Spinal cord (tissue), 10 donors: ENCODE measurements around the gene MOB2. TPM values are rescaled to one million over a fixed set of nuclear protein-coding genes. Genes with fewer than 3 reads are reported as not detected.
"Not testable (repeated sequence)": the region's sequence is repeated elsewhere in the genome, so short reads cannot be mapped to it uniquely, and the experiment has no call there.

Experiments used
- DNase-seq, 6 donors: peaks; one replicate each; pipeline versions ENCODE4 v3.0.0 to v3.0.0-alpha.2; 2013 to 2015; ENCODE audit warnings: low spot score in 6 of 6, low read depth in 4 of 6
- H3K27ac ChIP-seq: one replicate; pipeline ENCODE4 v1.5.1; 2013; ENCODE audit warnings: low read depth, low read length, control low read depth
- H3K27me3 ChIP-seq: one replicate; pipeline ENCODE4 v1.6.1; 2013; ENCODE audit warnings: low read length; ENCODE audit not compliant: control insufficient read depth, insufficient read depth
- H3K36me3 ChIP-seq: one replicate; pipeline ENCODE4 v1.6.1; 2013; ENCODE audit warnings: low read length; ENCODE audit not compliant: control insufficient read depth, insufficient read depth
- H3K4me1 ChIP-seq: one replicate; pipeline ENCODE4 v1.6.1; 2013; ENCODE audit warnings: low read length; ENCODE audit not compliant: control insufficient read depth, insufficient read depth
- H3K4me3 ChIP-seq: one replicate; pipeline ENCODE4 v1.5.1; 2013; ENCODE audit warnings: low read depth, low read length, control low read depth
- H3K9me3 ChIP-seq: one replicate; pipeline ENCODE4 v1.6.1; 2013; ENCODE audit warnings: low read length; ENCODE audit not compliant: control insufficient read depth, insufficient read depth
- WGBS: methylation state at CpG from one replicate; pipeline ENCODE4 v1.1.5; 2013; ENCODE audit warnings: missing lambda C conversion rate; ENCODE audit not compliant: insufficient coverage; 5-methylcytosine and 5-hydroxymethylcytosine counted together
- polyA plus RNA-seq, 2 donors: library from polyadenylated mRNA; unstranded; fragments of 120-200 nt; gene quantifications; one replicate each; pipeline ENCODE4 v1.2.1, GENCODE V29; 2013; ENCODE audit not compliant: insufficient read length in 2 of 2
- total RNA-seq, 2 donors: library from RNA; depleted of rRNA in 1 of 2; stranded (reverse); fragments of 120-200 nt in 1 of 2; fragments of >200 nt in 1 of 2; gene quantifications; one replicate each; pipeline versions ENCODE4 v1.2.3 to v1.2.4, GENCODE V29; 2013 to 2014
- donor health status: healthy.

MOB2 gene
- total and polyA plus RNA-seq, 4 donors, result 16.0 to 36.4 (median 33.7) TPM

- no peaks in the 10 kb centered on the region for H3K9me3 ChIP-seq
- peaks cover 37% of the 10 kb centered on the region for H3K4me1 ChIP-seq
- H3K4me3 ChIP-seq, result no peak overlapping the region
- WGBS, result 83% methylated on average over 11 of the region's 11 CpGs
- H3K36me3 ChIP-seq, result peaks cover 73% of the 10 kb centered on the region
- no peak overlapping the region for H3K27ac ChIP-seq
- no peaks in the 10 kb centered on the region for H3K27me3 ChIP-seq
- no peak for DNase-seq
These were observed 47.6 kb downstream of the MOB2 start for GRCh38 chr11:1438967-1439330.

- WGBS, result 73% methylated on average over 18 of the region's 19 CpGs
- no peaks in the 10 kb centered on the region for H3K9me3 ChIP-seq
- no peak overlapping the region for H3K27ac ChIP-seq
- H3K4me3 ChIP-seq, result no peak overlapping the region
- DNase-seq, result no peak
- H3K36me3 ChIP-seq, result peaks cover 73% of the 10 kb centered on the region
- peaks cover 37% of the 10 kb centered on the region for H3K4me1 ChIP-seq
- no peaks in the 10 kb centered on the region for H3K27me3 ChIP-seq
These were observed 48.2 kb downstream of the MOB2 start for GRCh38 chr11:1438261-1438966.

- no peaks in the 10 kb centered on the region for H3K9me3 ChIP-seq
- no peaks in the 10 kb centered on the region for H3K27me3 ChIP-seq
- peaks cover 65% of the 10 kb centered on the region for H3K36me3 ChIP-seq
- H3K4me3 ChIP-seq, result no peak overlapping the region
- WGBS, result 71% methylated on average over 6 of the region's 6 CpGs
- no peak overlapping the region for H3K27ac ChIP-seq
- peaks cover 33% of the 10 kb centered on the region for H3K4me1 ChIP-seq
- DNase-seq, result no peak
These were observed 49.1 kb downstream of the MOB2 start for GRCh38 chr11:1437500-1437899.

GRCh38 chr11:1436468-1437039 is 50.0 kb downstream of the MOB2 start:
- 21% methylated on average over 5 of the region's 13 CpGs for WGBS
- Histone ChIP-seq H3K4me1 (peaks cover 26% of the 10 kb centered on the region), H3K27me3 (no peaks in the 10 kb centered on the region), H3K4me3 (no peak overlapping the region), H3K36me3 (peaks cover 58% of the 10 kb centered on the region), H3K9me3 (no peaks in the 10 kb centered on the region), H3K27ac (no peak overlapping the region)
- DNase-seq, result no peak

- no peak overlapping the region for H3K4me3 ChIP-seq
- H3K27me3 ChIP-seq, result no peaks in the 10 kb centered on the region
- no peak for DNase-seq
- H3K9me3 ChIP-seq, result no peaks in the 10 kb centered on the region
- peaks cover 58% of the 10 kb centered on the region for H3K36me3 ChIP-seq
- WGBS, result 33% methylated on average over 18 of the region's 29 CpGs
- no peak overlapping the region for H3K27ac ChIP-seq
- H3K4me1 ChIP-seq, result peaks cover 26% of the 10 kb centered on the region
These were observed 50.6 kb downstream of the MOB2 start for GRCh38 chr11:1435820-1436467.

GRCh38 chr11:1435479-1435819 is 51.1 kb downstream of the MOB2 start:
- not testable (repeated sequence) for H3K27me3 ChIP-seq, H3K9me3 ChIP-seq, DNase-seq, H3K4me3 ChIP-seq, H3K27ac ChIP-seq
- H3K4me1 ChIP-seq, result peaks cover 26% of the 10 kb centered on the region
- H3K36me3 ChIP-seq, result peaks cover 53% of the 10 kb centered on the region
- WGBS, result 84% methylated on average over 10 of the region's 20 CpGs

GRCh38 chr11:1433977-1434640 is 52.5 kb downstream of the MOB2 start:
- Histone ChIP-seq H3K27ac (no peak overlapping the region), H3K36me3 (peaks cover 40% of the 10 kb centered on the region), H3K9me3 (no peaks in the 10 kb centered on the region), H3K27me3 (no peaks in the 10 kb centered on the region), H3K4me3 (no peak overlapping the region), H3K4me1 (peaks cover 27% of the 10 kb centered on the region)
- DNase-seq, result no peak
- WGBS, result 89% methylated on average over 28 of the region's 29 CpGs

- 71% methylated on average over 13 of the region's 15 CpGs for WGBS
- Histone ChIP-seq H3K4me1 (peaks cover 33% of the 10 kb centered on the region), H3K27ac (no peak overlapping the region)
These were observed 53.0 kb downstream of the MOB2 start for GRCh38 chr11:1433568-1433967.

GRCh38 chr11:1428762-1429316 is 57.7 kb downstream of the MOB2 start:
- Histone ChIP-seq H3K9me3 (no peaks in the 10 kb centered on the region), H3K4me3 (no peak overlapping the region), H3K27me3 (no peaks in the 10 kb centered on the region), H3K27ac (no peak overlapping the region), H3K4me1 (peaks cover 11% of the 10 kb centered on the region), H3K36me3 (peaks cover 56% of the 10 kb centered on the region)
- 94% methylated on average over 20 of the region's 22 CpGs for WGBS
- no peak for DNase-seq

More at GRCh38 chr11:1433568-1433967, 53.0 kb downstream of the MOB2 start:
- H3K27me3 ChIP-seq, result no peaks in the 10 kb centered on the region
- no peak for DNase-seq
- H3K9me3 ChIP-seq, result no peaks in the 10 kb centered on the region
- peaks cover 40% of the 10 kb centered on the region for H3K36me3 ChIP-seq
- no peak overlapping the region for H3K4me3 ChIP-seq
